Ishikawa (cell line): Measurements from ENCODE around the gene RFFL.

Source experiments
- CEBPB ChIP-seq: IDR thresholded peaks from 2 replicates; pipeline ENCODE4 v1.6.1; 2012
- CREB1 ChIP-seq: IDR thresholded peaks from 2 replicates; pipeline ENCODE4 v1.6.1; 2012; ENCODE audit warnings: low read depth
- EGR1 ChIP-seq: IDR thresholded peaks from 2 replicates; pipeline ENCODE4 v1.6.1; 2012
- EP300 ChIP-seq: IDR thresholded peaks from 2 replicates; pipeline ENCODE4 v1.6.1; 2012; ENCODE audit warnings: borderline replicate concordance
- FOXM1 ChIP-seq: IDR thresholded peaks from 2 replicates; pipeline ENCODE4 v1.6.1; 2012; ENCODE audit warnings: low read depth, borderline replicate concordance
- NFIC ChIP-seq: IDR thresholded peaks from 2 replicates; pipeline ENCODE4 v1.6.1; 2012
- RAD21 ChIP-seq: IDR thresholded peaks from 2 replicates; pipeline ENCODE4 v1.6.1; 2012; ENCODE audit warnings: low read depth
- REST ChIP-seq: IDR thresholded peaks from 2 replicates; pipeline ENCODE4 v1.6.1; 2012; ENCODE audit warnings: low read depth, mild to moderate bottlenecking
- TAF1 ChIP-seq: IDR thresholded peaks from 2 replicates; pipeline ENCODE4 v1.6.1; 2012; ENCODE audit warnings: low read depth, mild to moderate bottlenecking
- TCF12 ChIP-seq: IDR thresholded peaks from 2 replicates; pipeline ENCODE4 v1.6.1; 2012; ENCODE audit warnings: low read depth
- TEAD4 ChIP-seq: IDR thresholded peaks from 2 replicates; pipeline ENCODE4 v1.6.1; 2012
- USF1 ChIP-seq: IDR thresholded peaks from 2 replicates; pipeline ENCODE4 v1.6.1; 2012
- YY1 ChIP-seq: IDR thresholded peaks from 2 replicates; pipeline ENCODE4 v1.6.1; 2012; ENCODE audit warnings: low read depth
- ZBTB7A ChIP-seq: IDR thresholded peaks from 2 replicates; pipeline ENCODE4 v1.6.1; 2012; ENCODE audit warnings: low read depth

RFFL gene

GRCh38 chr17:35019386-35020179, 43.9 kb downstream of the RFFL start:
- TF ChIP-seq TEAD4 (no peak), USF1 (no peak)

GRCh38 chr17:35018814-35019213, 44.7 kb downstream of the RFFL start:
- TF ChIP-seq EGR1 (no peak), TEAD4 (no peak), ZBTB7A (no peak), EP300 (no peak), CREB1 (no peak), USF1 (no peak)

- no peak for TF ChIP-seq CEBPB
- no peak for TF ChIP-seq CREB1
- TF ChIP-seq RAD21: no peak
- TF ChIP-seq EP300: no peak
- no peak for TF ChIP-seq USF1
- no peak for TF ChIP-seq REST
- no peak for TF ChIP-seq EGR1
- TF ChIP-seq TCF12: no peak
- no peak for TF ChIP-seq FOXM1
Measured at GRCh38 chr17:35017021-35017420, 46.5 kb downstream of the RFFL start.

- no peak for TF ChIP-seq USF1
- TF ChIP-seq REST: no peak
- TF ChIP-seq CREB1: no peak
- no peak for TF ChIP-seq ZBTB7A
- no peak for TF ChIP-seq TAF1
- no peak for TF ChIP-seq CEBPB
- no peak for TF ChIP-seq EP300
- no peak for TF ChIP-seq YY1
- TF ChIP-seq RAD21: no peak
- TF ChIP-seq EGR1: no peak
- TF ChIP-seq TEAD4: no peak
- no peak for TF ChIP-seq FOXM1
- no peak for TF ChIP-seq NFIC
- TF ChIP-seq TCF12: no peak
Measured at GRCh38 chr17:35016369-35016768, 47.1 kb downstream of the RFFL start.

GRCh38 chr17:35011671-35012216, 51.8 kb downstream of the RFFL start:
- no peak for TF ChIP-seq TCF12
- no peak for TF ChIP-seq TAF1
- no peak for TF ChIP-seq USF1
- TF ChIP-seq YY1: no peak
- no peak for TF ChIP-seq CEBPB
- TF ChIP-seq EGR1: no peak
- TF ChIP-seq REST: no peak
- no peak for TF ChIP-seq NFIC
- TF ChIP-seq EP300: no peak
- TF ChIP-seq FOXM1: no peak
- TF ChIP-seq ZBTB7A: no peak
